GM23338 (cell line): Measurements from ENCODE around the gene CD44. TPM values are rescaled to one million over a fixed set of nuclear protein-coding genes. Genes with fewer than 3 reads are reported as not detected.

ENCODE experiments used
- ATAC-seq: fragments of 200-7000 bp; cut with Tn5 transposase; 3 replicates; pipeline ENCODE4 v1.9.1; 2020
- DNase-seq: peaks from one replicate; pipeline ENCODE4 v3.0.0-alpha.2; 2015; ENCODE audit warnings: low spot score
- H2AFZ ChIP-seq: fragments of 200-600 bp; sonication (generic); 2 replicates; pipeline ENCODE4 v1.8.0; 2016; ENCODE audit warnings: antibody characterized with exemption, mild to moderate bottlenecking, moderate library complexity
- H3F3A ChIP-seq: fragments of 200-600 bp; sonication (generic); replicated peaks from 2 replicates; pipeline ENCODE4 v1.8.0; 2017; ENCODE audit warnings: antibody characterized with exemption, mixed run types, low read depth
- H3K27ac ChIP-seq: fragments of 200-600 bp; sonication (generic); 2 replicates; pipeline ENCODE4 v1.6.1; 2016; ENCODE audit warnings: low read depth
- H3K27me3 ChIP-seq: fragments of 200-600 bp; sonication (generic); 2 replicates; pipeline ENCODE4 v1.8.0; 2016; ENCODE audit warnings: mild to moderate bottlenecking, mixed run types, moderate library complexity; ENCODE audit not compliant: insufficient read depth
- H3K36me3 ChIP-seq: fragments of 200-600 bp; sonication (generic); 2 replicates; pipeline ENCODE4 v1.8.0; 2016; ENCODE audit warnings: mild to moderate bottlenecking; ENCODE audit not compliant: insufficient read depth
- H3K4me1 ChIP-seq: fragments of 200-600 bp; sonication (generic); 2 replicates; pipeline ENCODE4 v1.8.0; 2016; ENCODE audit warnings: mild to moderate bottlenecking, moderate library complexity; ENCODE audit not compliant: insufficient read depth
- H3K4me2 ChIP-seq: fragments of 200-600 bp; sonication (generic); 2 replicates; pipeline ENCODE4 v1.7.1; 2017; ENCODE audit warnings: mixed run types
- H3K4me3 ChIP-seq: fragments of 200-600 bp; sonication (generic); 2 replicates; pipeline ENCODE4 v1.6.1; 2016; ENCODE audit warnings: mixed run types
- H3K79me2 ChIP-seq: fragments of 200-600 bp; sonication (generic); replicated peaks from 2 replicates; pipeline ENCODE4 v1.8.0; 2017; ENCODE audit warnings: mild to moderate bottlenecking; ENCODE audit not compliant: insufficient read depth
- H3K9me2 ChIP-seq: fragments of 200-600 bp; sonication (generic); 2 replicates; pipeline ENCODE4 v1.8.0; 2017; ENCODE audit not compliant: insufficient read depth
- H4K20me1 ChIP-seq: fragments of 200-600 bp; sonication (generic); replicated peaks from 2 replicates; pipeline ENCODE4 v1.8.0; 2017; ENCODE audit warnings: mild to moderate bottlenecking; ENCODE audit not compliant: insufficient read depth
- H3K27ac Mint-ChIP-seq: 2 replicates; pipeline ENCODE4 v1.8.0; 2020; ENCODE audit warnings: inconsistent platforms, mild to moderate bottlenecking, moderate library complexity, mixed read lengths
- H3K27me3 Mint-ChIP-seq: 3 replicates; pipeline ENCODE4 v1.8.0; 2022; ENCODE audit warnings: low read depth, mild to moderate bottlenecking, moderate library complexity, mixed read lengths, inconsistent platforms; ENCODE audit not compliant: insufficient read depth, poor library complexity
- H3K36me3 Mint-ChIP-seq: 3 replicates; pipeline ENCODE4 v1.8.0; 2021; ENCODE audit warnings: low read depth, mild to moderate bottlenecking, inconsistent platforms, moderate library complexity, mixed read lengths
- H3K4me1 Mint-ChIP-seq: 3 replicates; pipeline ENCODE4 v1.8.0; 2020; ENCODE audit warnings: mild to moderate bottlenecking, inconsistent platforms, mixed read lengths
- H3K4me3 Mint-ChIP-seq: 3 replicates; pipeline ENCODE4 v1.8.0; 2021; ENCODE audit warnings: moderate library complexity, mild to moderate bottlenecking, inconsistent platforms, mixed read lengths
- H3K9me3 Mint-ChIP-seq: 3 replicates; pipeline ENCODE4 v1.8.0; 2020; ENCODE audit warnings: moderate library complexity, mild to moderate bottlenecking, inconsistent platforms, mixed read lengths
- CTCF ChIP-seq, 2 experiments: fragments of 200-600 bp in 1 of 2; sonication (generic) in 1 of 2; conservative IDR thresholded peaks; 2 replicates each; pipeline versions ENCODE4 v1.5.1 to v1.6.1; 2016 to 2017; ENCODE audit warnings: antibody characterized with exemption in 2 of 2, low read depth in 2 of 2, mild to moderate bottlenecking in 2 of 2, moderate library complexity in 1 of 2
- EZH2 ChIP-seq: fragments of 200-600 bp; sonication (generic); IDR thresholded peaks from one replicate; pipeline ENCODE4 v1.8.0; 2017; ENCODE audit warnings: antibody characterized with exemption, mild to moderate bottlenecking, low read depth; ENCODE audit not compliant: unreplicated experiment
- EZH2phosphoT487 ChIP-seq: fragments of 200-600 bp; sonication (generic); IDR thresholded peaks from one replicate; pipeline ENCODE4 v1.8.1; 2018; ENCODE audit warnings: antibody characterized with exemption; ENCODE audit not compliant: unreplicated experiment
- NANOG ChIP-seq: IDR thresholded peaks from 2 replicates; pipeline ENCODE4 v1.6.1; 2016; ENCODE audit warnings: antibody characterized with exemption, borderline replicate concordance
- REST ChIP-seq: IDR thresholded peaks from one replicate; pipeline ENCODE4 v1.6.1; 2018; ENCODE audit warnings: antibody characterized with exemption; ENCODE audit not compliant: unreplicated experiment
- STAT1 ChIP-seq: IDR thresholded peaks from one replicate; pipeline ENCODE4 v1.6.1; 2016; ENCODE audit warnings: antibody characterized with exemption; ENCODE audit not compliant: unreplicated experiment
- ZNF331 ChIP-seq: fragments of 250-450 bp; sonication (Bioruptor Pico); IDR thresholded peaks from 2 replicates; pipeline ENCODE4 v1.5.0; 2020; ENCODE audit warnings: low read depth, mild to moderate bottlenecking, moderate library complexity
- ZNF462 ChIP-seq: fragments of 250-450 bp; sonication (Bioruptor Pico); IDR thresholded peaks from 2 replicates; pipeline ENCODE4 v1.5.0; 2020; ENCODE audit warnings: mild to moderate bottlenecking, moderate library complexity
- polyA plus RNA-seq: library from polyadenylated mRNA; unstranded; fragments of >200 nt; fragmentation: Nextera tagmentation; extraction: Ambion mirVana; gene quantifications from 2 replicates; pipeline ENCODE4 v1.2.1, GENCODE V29; 2016
- total RNA-seq: library from RNA; depleted of rRNA; stranded (reverse); fragments of >200 nt; shearing (Covaris generic); gene quantifications from 2 replicates; pipeline ENCODE4 v1.2.3, GENCODE V29; 2014

Gene CD44
- total and polyA plus RNA-seq, 2 experiments from 2014 or later: 4.0 to 10.1 TPM

GRCh38 chr11:35160246-35160824 lies 21.4 kb downstream of the CD44 start:
- no peaks in the 10 kb centered on the region for H4K20me1 ChIP-seq
- Mint-ChIP-seq H3K4me1 (peaks cover 23% of the 10 kb centered on the region), H3K36me3 (no peaks in the 10 kb centered on the region), H3K27me3 (no peaks in the 10 kb centered on the region), H3K4me3 (no peak overlapping the region), H3K9me3 (no peaks in the 10 kb centered on the region), H3K27ac (no peak overlapping the region)
- no peaks in the 10 kb centered on the region for H3F3A ChIP-seq
- H3K9me2 ChIP-seq: peaks cover 5% of the 10 kb centered on the region
- no peak overlapping the region for H3K4me2 ChIP-seq
- no peaks in the 10 kb centered on the region for H3K36me3 ChIP-seq
- peaks cover 28% of the 10 kb centered on the region for H3K4me1 ChIP-seq
- H3K27me3 ChIP-seq: no peaks in the 10 kb centered on the region
- no peak overlapping the region for H3K4me3 ChIP-seq
- ATAC-seq: no peak
- DNase-seq: no peak
- no peak overlapping the region for H3K27ac ChIP-seq
- H2AFZ ChIP-seq: no peak overlapping the region
- TF ChIP-seq NANOG (no peak), ZNF331 (no peak), ZNF462 (CRISPR knock-in tag) (no peak), STAT1 (no peak), EZH2phosphoT487 (no peak)
- H3K79me2 ChIP-seq: no peaks in the 10 kb centered on the region

- peaks cover 28% of the 10 kb centered on the region for H3K4me1 ChIP-seq
- no peak overlapping the region for H3K27ac ChIP-seq
- DNase-seq: no peak
- Mint-ChIP-seq H3K27ac (no peak overlapping the region), H3K9me3 (no peaks in the 10 kb centered on the region), H3K27me3 (no peaks in the 10 kb centered on the region), H3K36me3 (no peaks in the 10 kb centered on the region), H3K4me1 (peaks cover 23% of the 10 kb centered on the region), H3K4me3 (no peak overlapping the region)
- no peaks in the 10 kb centered on the region for H4K20me1 ChIP-seq
- H3F3A ChIP-seq: no peaks in the 10 kb centered on the region
- no peaks in the 10 kb centered on the region for H3K79me2 ChIP-seq
- H2AFZ ChIP-seq: no peak overlapping the region
- no peaks in the 10 kb centered on the region for H3K36me3 ChIP-seq
- H3K27me3 ChIP-seq: no peaks in the 10 kb centered on the region
- no peak for ATAC-seq
- no peaks in the 10 kb centered on the region for H3K9me2 ChIP-seq
- no peak overlapping the region for H3K4me2 ChIP-seq
- no peak overlapping the region for H3K4me3 ChIP-seq
- TF ChIP-seq EZH2 (no peak), CTCF (conservative IDR thresholded peaks at IDR 0.05; ENCODE audit: low read depth in 2 of 2) (no peak), REST (no peak)
Observed at GRCh38 chr11:35160902-35161597, 22.1 kb downstream of the CD44 start.
